GM19035 (cell line): Measurements from ENCODE around the gene CFDP1.

ENCODE experiments used
- ATAC-seq: cut with Tn5 transposase; IDR thresholded peaks from one replicate; pipeline ENCODE4 v1.9.1; 2021; ENCODE audit not compliant: unreplicated experiment

The CFDP1 gene

GRCh38 chr16:75326333-75326732, 107.0 kb downstream of the CFDP1 start:
- no peak for ATAC-seq

GRCh38 chr16:75323933-75324332, 109.4 kb downstream of the CFDP1 start:
- ATAC-seq: no peak

GRCh38 chr16:75323198-75323597, 110.1 kb downstream of the CFDP1 start:
- ATAC-seq: no peak

- no peak for ATAC-seq
Observed at GRCh38 chr16:75322740-75323139, 110.6 kb downstream of the CFDP1 start.

- no peak for ATAC-seq
Observed at GRCh38 chr16:75320435-75320834, 112.9 kb downstream of the CFDP1 start.

- ATAC-seq: peak; percentile 83
Observed at GRCh38 chr16:75319513-75320411, 113.5 kb downstream of the CFDP1 start.

GRCh38 chr16:75318737-75319136, 114.6 kb downstream of the CFDP1 start:
- no peak for ATAC-seq

- no peak for ATAC-seq
Observed at GRCh38 chr16:75317532-75317931, 115.8 kb downstream of the CFDP1 start.

- ATAC-seq: no peak
Observed at GRCh38 chr16:75317101-75317522, 116.2 kb downstream of the CFDP1 start.

GRCh38 chr16:75315539-75316306, 117.6 kb downstream of the CFDP1 start:
- ATAC-seq: no peak

- no peak for ATAC-seq
Observed at GRCh38 chr16:75312875-75313274, 120.4 kb downstream of the CFDP1 start.

GRCh38 chr16:75311383-75311938, 121.8 kb downstream of the CFDP1 start:
- no peak for ATAC-seq

GRCh38 chr16:75310541-75310940, 122.8 kb downstream of the CFDP1 start:
- no peak for ATAC-seq

- no peak for ATAC-seq
Observed at GRCh38 chr16:75309899-75310430, 123.3 kb downstream of the CFDP1 start.

- no peak for ATAC-seq
Observed at GRCh38 chr16:75309156-75309555, 124.1 kb downstream of the CFDP1 start.

GRCh38 chr16:75308011-75308410, 125.3 kb downstream of the CFDP1 start:
- no peak for ATAC-seq

- ATAC-seq: no peak
Observed at GRCh38 chr16:75307506-75307905, 125.8 kb downstream of the CFDP1 start.

GRCh38 chr16:75306099-75306762, 127.1 kb downstream of the CFDP1 start:
- ATAC-seq: no peak

GRCh38 chr16:75305364-75306098, 127.8 kb downstream of the CFDP1 start:
- no peak for ATAC-seq
